GM12891 (cell line): ENCODE data around the gene FSCN2.

Experiments used
- POLR2A ChIP-seq: IDR thresholded peaks from 2 replicates; pipeline ENCODE4 v1.6.1; 2011; ENCODE audit warnings: low read depth, low read length, control low read depth
- TAF1 ChIP-seq: IDR thresholded peaks from 2 replicates; pipeline ENCODE4 v1.6.1; 2011; ENCODE audit warnings: low read depth, low read length, control low read depth

DNA sequence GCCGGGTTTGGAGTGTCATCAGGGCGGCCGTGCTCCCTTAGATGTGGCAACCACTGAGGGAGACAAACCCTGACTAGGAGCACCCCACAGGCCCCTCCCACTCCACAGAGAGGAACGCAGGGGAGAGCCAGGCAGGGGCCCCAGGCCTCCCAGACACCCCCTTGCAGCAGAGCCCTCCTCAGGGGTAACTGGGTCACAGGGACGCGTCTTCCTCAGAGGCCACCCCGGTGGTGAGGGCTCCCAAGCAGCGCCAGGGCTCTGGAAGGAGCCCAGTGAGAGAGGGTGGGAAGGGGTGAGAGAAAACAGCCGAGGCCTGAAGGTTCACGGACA, 11.4 kb downstream of the FSCN2 start:
- TF ChIP-seq TAF1 (no peak), POLR2A (no peak)
